Measurements from ENCODE around the gene EID1.

Gene EID1

GRCh38 chr15:48877630-48878595 lies at the start of gene EID1:
Gene EID1 (plus strand): TSS chr15:48878134. CDS start chr15:48878177, 43 bp downstream.
- H3K4me3 ChIP-seq (ENCODE audit: low read depth, low read length): peak within 1 kb of the TSS; percentile 92
- DNase-seq (ENCODE audit: low read depth): peak; percentile 83
- TF ChIP-seq CTCF (IDR thresholded peaks at IDR 0.05; ENCODE audit: low read depth, low read length, missing control alignments): no peak

- no peak overlapping the region for H3K4me3 ChIP-seq (ENCODE audit: low read depth, low read length)
- DNase-seq (ENCODE audit: low read depth): no peak
- no peak for TF ChIP-seq CTCF (IDR thresholded peaks at IDR 0.05; ENCODE audit: low read depth, low read length, missing control alignments)
Observed at GRCh38 chr15:48828471-48828870, 49.5 kb upstream of the EID1 start.

DNA sequence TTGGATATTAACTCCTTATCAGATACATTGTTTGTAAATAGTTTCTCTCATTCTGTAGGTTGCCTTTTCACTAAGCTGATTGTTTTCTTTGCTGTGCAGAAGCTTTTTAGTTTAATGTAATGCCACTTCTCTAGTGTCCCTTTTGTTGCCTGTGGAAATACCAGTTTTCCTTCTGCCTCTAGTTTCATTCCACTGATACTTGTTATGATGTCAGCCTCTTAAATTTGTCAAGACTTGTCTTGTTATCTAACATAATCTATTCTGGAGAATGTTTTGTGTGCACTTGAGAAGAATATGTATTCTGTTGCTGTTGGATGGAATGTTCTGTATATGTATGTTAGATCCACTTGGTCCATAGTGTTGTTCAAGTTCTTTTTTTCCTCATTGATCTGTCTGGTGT lies 49.0 kb upstream of the EID1 start:
- H3K4me3 ChIP-seq (ENCODE audit: low read depth, low read length): no peak overlapping the region
- TF ChIP-seq CTCF (IDR thresholded peaks at IDR 0.05; ENCODE audit: low read depth, low read length, missing control alignments): no peak
- DNase-seq (ENCODE audit: low read depth): no peak

- DNase-seq (ENCODE audit: low read depth): no peak
- no peak for TF ChIP-seq CTCF (IDR thresholded peaks at IDR 0.05; ENCODE audit: low read depth, low read length, missing control alignments)
- no peak overlapping the region for H3K4me3 ChIP-seq (ENCODE audit: low read depth, low read length)
Observed at GRCh38 chr15:48832648-48833047, 45.3 kb upstream of the EID1 start.

GRCh38 chr15:48833526-48834239 lies 44.3 kb upstream of the EID1 start:
- DNase-seq (ENCODE audit: low read depth): no peak
- no peak overlapping the region for H3K4me3 ChIP-seq (ENCODE audit: low read depth, low read length)
- no peak for TF ChIP-seq CTCF (IDR thresholded peaks at IDR 0.05; ENCODE audit: low read depth, low read length, missing control alignments)

- H3K4me3 ChIP-seq (ENCODE audit: low read depth, low read length): no peak overlapping the region
- DNase-seq (ENCODE audit: low read depth): no peak
- no peak for TF ChIP-seq CTCF (IDR thresholded peaks at IDR 0.05; ENCODE audit: low read depth, low read length, missing control alignments)
Observed at GRCh38 chr15:48834756-48835155, 43.2 kb upstream of the EID1 start.
